ENCODE measurements around the gene MRPL18. TPM values are rescaled to one million over a fixed set of nuclear protein-coding genes. Genes with fewer than 3 reads are reported as not detected.

MRPL18 gene
- total RNA-seq, 1 donor: 47.8 TPM

GRCh38 chr6:159837511-159837910 lies 47.2 kb downstream of the MRPL18 start:
- Histone ChIP-seq H3K27me3 (ENCODE audit: insufficient read depth, low read length) (no peaks in the 10 kb centered on the region), H3K4me3 (ENCODE audit: insufficient read depth, low read length) (no peak overlapping the region), H3K79me2 (ENCODE audit: insufficient read depth, low read length) (no peaks in the 10 kb centered on the region), H3K36me3 (ENCODE audit: insufficient read depth, low read length) (no peaks in the 10 kb centered on the region), H4K20me1 (ENCODE audit: insufficient read depth, low read length) (no peaks in the 10 kb centered on the region), H2AFZ (ENCODE audit: low read length) (no peak overlapping the region), H3K4me2 (ENCODE audit: insufficient read depth, low read length) (no peak overlapping the region), H3K4me1 (ENCODE audit: insufficient read depth, low read length) (peaks cover 21% of the 10 kb centered on the region), H3K27ac (ENCODE audit: low read depth, low read length) (no peak overlapping the region), H3K9me3 (ENCODE audit: low read depth, low read length) (no peaks in the 10 kb centered on the region)
- no peak for DNase-seq (ENCODE audit: insufficient read length, low spot score, missing footprints)
- TF ChIP-seq CTCF (IDR thresholded peaks at IDR 0.05; ENCODE audit: extremely low read depth, low read depth, low read length): no peak

GRCh38 chr6:159838020-159838744 lies 47.9 kb downstream of the MRPL18 start:
- Histone ChIP-seq H3K9me3 (ENCODE audit: low read depth, low read length) (no peaks in the 10 kb centered on the region), H3K27me3 (ENCODE audit: insufficient read depth, low read length) (no peaks in the 10 kb centered on the region), H3K27ac (ENCODE audit: low read depth, low read length) (no peak overlapping the region), H4K20me1 (ENCODE audit: insufficient read depth, low read length) (no peaks in the 10 kb centered on the region), H3K79me2 (ENCODE audit: insufficient read depth, low read length) (no peaks in the 10 kb centered on the region), H3K4me1 (ENCODE audit: insufficient read depth, low read length) (peaks cover 15% of the 10 kb centered on the region), H3K4me2 (ENCODE audit: insufficient read depth, low read length) (no peak overlapping the region), H2AFZ (ENCODE audit: low read length) (no peak overlapping the region), H3K4me3 (ENCODE audit: insufficient read depth, low read length) (no peak overlapping the region), H3K36me3 (ENCODE audit: insufficient read depth, low read length) (no peaks in the 10 kb centered on the region)
- no peak for DNase-seq (ENCODE audit: insufficient read length, low spot score, missing footprints)
- TF ChIP-seq CTCF (IDR thresholded peaks at IDR 0.05; ENCODE audit: extremely low read depth, low read depth, low read length): no peak

- TF ChIP-seq CTCF (IDR thresholded peaks at IDR 0.05; ENCODE audit: extremely low read depth, low read depth, low read length): peak; percentile 64
- no peak overlapping the region for H2AFZ ChIP-seq (ENCODE audit: low read length)
- no peak overlapping the region for H3K4me3 ChIP-seq (ENCODE audit: insufficient read depth, low read length)
- no peaks in the 10 kb centered on the region for H3K9me3 ChIP-seq (ENCODE audit: low read depth, low read length)
- H3K4me1 ChIP-seq (ENCODE audit: insufficient read depth, low read length): peaks cover 4% of the 10 kb centered on the region
- H4K20me1 ChIP-seq (ENCODE audit: insufficient read depth, low read length): no peaks in the 10 kb centered on the region
- no peak overlapping the region for H3K4me2 ChIP-seq (ENCODE audit: insufficient read depth, low read length)
- no peaks in the 10 kb centered on the region for H3K36me3 ChIP-seq (ENCODE audit: insufficient read depth, low read length)
- DNase-seq (ENCODE audit: insufficient read length, low spot score, missing footprints): peak; percentile 90
- no peaks in the 10 kb centered on the region for H3K27me3 ChIP-seq (ENCODE audit: insufficient read depth, low read length)
- no peak overlapping the region for H3K27ac ChIP-seq (ENCODE audit: low read depth, low read length)
- H3K79me2 ChIP-seq (ENCODE audit: insufficient read depth, low read length): no peaks in the 10 kb centered on the region
Measured at GRCh38 chr6:159842035-159842434, 51.8 kb downstream of the MRPL18 start.

GRCh38 chr6:159844737-159845645 lies 54.7 kb downstream of the MRPL18 start:
- Histone ChIP-seq H3K4me1 (ENCODE audit: insufficient read depth, low read length) (no peaks in the 10 kb centered on the region), H3K79me2 (ENCODE audit: insufficient read depth, low read length) (no peaks in the 10 kb centered on the region), H3K4me2 (ENCODE audit: insufficient read depth, low read length) (no peak overlapping the region), H3K36me3 (ENCODE audit: insufficient read depth, low read length) (no peaks in the 10 kb centered on the region), H3K27ac (ENCODE audit: low read depth, low read length) (no peak overlapping the region), H3K27me3 (ENCODE audit: insufficient read depth, low read length) (no peaks in the 10 kb centered on the region), H2AFZ (ENCODE audit: low read length) (no peak overlapping the region), H3K4me3 (ENCODE audit: insufficient read depth, low read length) (no peak overlapping the region), H4K20me1 (ENCODE audit: insufficient read depth, low read length) (no peaks in the 10 kb centered on the region), H3K9me3 (ENCODE audit: low read depth, low read length) (no peaks in the 10 kb centered on the region)
- no peak for TF ChIP-seq CTCF (IDR thresholded peaks at IDR 0.05; ENCODE audit: extremely low read depth, low read depth, low read length)
- DNase-seq (ENCODE audit: insufficient read length, low spot score, missing footprints): no peak
